Measurements from ENCODE around the gene SUSD5.

- TF ChIP-seq CREB1 (CRISPR knock-in tag; IDR thresholded peaks at IDR 0.05; ENCODE audit: low read depth), result no peak
- no peak for TF ChIP-seq CTCF (conservative IDR thresholded peaks at IDR 0.05; ENCODE audit: low read depth in 2 of 2)
- no peak for TF ChIP-seq POLR2AphosphoS5 (IDR thresholded peaks at IDR 0.05; ENCODE audit: low read depth)
- TF ChIP-seq JUNB (IDR thresholded peaks at IDR 0.05; ENCODE audit: unreplicated experiment), result no peak
- no peak for TF ChIP-seq EZH2 (IDR thresholded peaks at IDR 0.05; ENCODE audit: low read depth, unreplicated experiment)
- TF ChIP-seq EZH2phosphoT487 (IDR thresholded peaks at IDR 0.05; ENCODE audit: unreplicated experiment), result no peak
- TF ChIP-seq STAT1 (IDR thresholded peaks at IDR 0.05; ENCODE audit: unreplicated experiment), result no peak
- no peak for TF ChIP-seq REST (IDR thresholded peaks at IDR 0.05; ENCODE audit: unreplicated experiment)
- TF ChIP-seq ZNF331 (CRISPR knock-in tag; IDR thresholded peaks at IDR 0.05; ENCODE audit: low read depth), result no peak
- no peak for TF ChIP-seq NANOG (IDR thresholded peaks at IDR 0.05; ENCODE audit: borderline replicate concordance)
- TF ChIP-seq ETS1 (IDR thresholded peaks at IDR 0.05), result no peak
Measured at GRCh38 chr3:33119891-33120290, 98.7 kb downstream of the SUSD5 start.

All from GM23338 (cell line).